HUDEP-2 (cell line): ENCODE measurements around the gene ECHDC3.
A peak's percentile ranks its signal among the peaks of the same experiment; 100 is the strongest.
"Not testable (repeated sequence)": the region's sequence is repeated elsewhere in the genome, so short reads cannot be mapped to it uniquely, and the experiment has no call there.

Experiments used
- DNase-seq, 76 experiments: peaks; one replicate each; lab custom pipeline; 2025; ENCODE audit not compliant: unreplicated experiment in 76 of 76; lab: John Stamatoyannopoulos, UW

Gene ECHDC3

GRCh38 chr10:11742009-11742778 is at the start of gene ECHDC3:
ECHDC3 (plus strand) TSS chr10:11742382; CDS start chr10:11742577, 195 bp downstream.
- DNase-seq: peak in 11 of 76 experiments; percentile 4 to 28 (median 14)

- DNase-seq: no peak
Measured at GRCh38 chr10:11693376-11693775, 48.8 kb upstream of the ECHDC3 start.

- no peak for DNase-seq
Measured at GRCh38 chr10:11695779-11696178, 46.4 kb upstream of the ECHDC3 start.

GRCh38 chr10:11697718-11698527 is 44.3 kb upstream of the ECHDC3 start:
- peak in 6 of 76 experiments; percentile 3 to 27 (median 14) for DNase-seq

GRCh38 chr10:11698691-11699549 is 43.3 kb upstream of the ECHDC3 start:
- DNase-seq: no peak

GRCh38 chr10:11699550-11700097 is 42.6 kb upstream of the ECHDC3 start:
- DNase-seq: no peak

GRCh38 chr10:11700539-11700938 is 41.6 kb upstream of the ECHDC3 start:
- DNase-seq: no peak

GRCh38 chr10:11701451-11702095 is 40.6 kb upstream of the ECHDC3 start:
- no peak for DNase-seq

- no peak for DNase-seq
Measured at GRCh38 chr10:11702264-11702663, 39.9 kb upstream of the ECHDC3 start.

- no peak for DNase-seq
Measured at GRCh38 chr10:11704092-11704491, 38.1 kb upstream of the ECHDC3 start.

- no peak for DNase-seq
Measured at GRCh38 chr10:11705722-11706121, 36.5 kb upstream of the ECHDC3 start.

- no peak for DNase-seq
Measured at GRCh38 chr10:11706895-11707567, 35.2 kb upstream of the ECHDC3 start.

- no peak for DNase-seq
Measured at GRCh38 chr10:11707624-11708350, 34.4 kb upstream of the ECHDC3 start.

- not testable (repeated sequence) for DNase-seq
Measured at GRCh38 chr10:11708801-11709200, 33.4 kb upstream of the ECHDC3 start.

- DNase-seq: no peak
Measured at GRCh38 chr10:11712744-11713143, 29.4 kb upstream of the ECHDC3 start.

GRCh38 chr10:11713186-11713743 is 28.9 kb upstream of the ECHDC3 start:
- DNase-seq: peak in 45 of 76 experiments; percentile 2 to 68 (median 27)

- DNase-seq: no peak
Measured at GRCh38 chr10:11713963-11714362, 28.2 kb upstream of the ECHDC3 start.

- DNase-seq: no peak
Measured at GRCh38 chr10:11714750-11715365, 27.3 kb upstream of the ECHDC3 start.
